GM21576 (cell line): ENCODE data around the gene UGT1A7.

ENCODE experiments used
- ATAC-seq: cut with Tn5 transposase; IDR thresholded peaks from one replicate; pipeline ENCODE4 v1.9.1; 2021; ENCODE audit warnings: mild to moderate bottlenecking, moderate library complexity; ENCODE audit not compliant: unreplicated experiment

UGT1A7 gene

GRCh38 chr2:233795735-233796171, 114.1 kb downstream of the UGT1A7 start:
- ATAC-seq = no peak

- no peak for ATAC-seq
These were observed 114.6 kb downstream of the UGT1A7 start for GRCh38 chr2:233796254-233796653.

- ATAC-seq = no peak
These were observed 116.8 kb downstream of the UGT1A7 start for GRCh38 chr2:233798335-233799086.

GRCh38 chr2:233799087-233799665, 117.5 kb downstream of the UGT1A7 start:
- no peak for ATAC-seq

GRCh38 chr2:233799716-233800115, 118.0 kb downstream of the UGT1A7 start:
- ATAC-seq = no peak

- no peak for ATAC-seq
These were observed 118.5 kb downstream of the UGT1A7 start for GRCh38 chr2:233800208-233800607.

GRCh38 chr2:233801357-233802131, 119.8 kb downstream of the UGT1A7 start:
- ATAC-seq = no peak

GRCh38 chr2:233802132-233802815, 120.6 kb downstream of the UGT1A7 start:
- no peak for ATAC-seq

GRCh38 chr2:233803292-233803911, 121.7 kb downstream of the UGT1A7 start:
- ATAC-seq = no peak

- ATAC-seq = no peak
These were observed 122.3 kb downstream of the UGT1A7 start for GRCh38 chr2:233803994-233804393.

- no peak for ATAC-seq
These were observed 125.6 kb downstream of the UGT1A7 start for GRCh38 chr2:233807215-233807865.

GRCh38 chr2:233807966-233808935, 126.5 kb downstream of the UGT1A7 start:
- ATAC-seq = no peak

- ATAC-seq = no peak
These were observed 128.7 kb downstream of the UGT1A7 start for GRCh38 chr2:233810385-233810784.

GRCh38 chr2:233811087-233811486, 129.4 kb downstream of the UGT1A7 start:
- no peak for ATAC-seq

GRCh38 chr2:233811732-233812131, 130.0 kb downstream of the UGT1A7 start:
- no peak for ATAC-seq

GRCh38 chr2:233813236-233814055, 131.7 kb downstream of the UGT1A7 start:
- no peak for ATAC-seq

GRCh38 chr2:233814056-233814835, 132.5 kb downstream of the UGT1A7 start:
- ATAC-seq = no peak
